ENCODE results near the gene MDH2.
"Not testable (repeated sequence)": the region's sequence is repeated elsewhere in the genome, so short reads cannot be mapped to it uniquely, and the experiment has no call there.

MDH2 gene

DNA sequence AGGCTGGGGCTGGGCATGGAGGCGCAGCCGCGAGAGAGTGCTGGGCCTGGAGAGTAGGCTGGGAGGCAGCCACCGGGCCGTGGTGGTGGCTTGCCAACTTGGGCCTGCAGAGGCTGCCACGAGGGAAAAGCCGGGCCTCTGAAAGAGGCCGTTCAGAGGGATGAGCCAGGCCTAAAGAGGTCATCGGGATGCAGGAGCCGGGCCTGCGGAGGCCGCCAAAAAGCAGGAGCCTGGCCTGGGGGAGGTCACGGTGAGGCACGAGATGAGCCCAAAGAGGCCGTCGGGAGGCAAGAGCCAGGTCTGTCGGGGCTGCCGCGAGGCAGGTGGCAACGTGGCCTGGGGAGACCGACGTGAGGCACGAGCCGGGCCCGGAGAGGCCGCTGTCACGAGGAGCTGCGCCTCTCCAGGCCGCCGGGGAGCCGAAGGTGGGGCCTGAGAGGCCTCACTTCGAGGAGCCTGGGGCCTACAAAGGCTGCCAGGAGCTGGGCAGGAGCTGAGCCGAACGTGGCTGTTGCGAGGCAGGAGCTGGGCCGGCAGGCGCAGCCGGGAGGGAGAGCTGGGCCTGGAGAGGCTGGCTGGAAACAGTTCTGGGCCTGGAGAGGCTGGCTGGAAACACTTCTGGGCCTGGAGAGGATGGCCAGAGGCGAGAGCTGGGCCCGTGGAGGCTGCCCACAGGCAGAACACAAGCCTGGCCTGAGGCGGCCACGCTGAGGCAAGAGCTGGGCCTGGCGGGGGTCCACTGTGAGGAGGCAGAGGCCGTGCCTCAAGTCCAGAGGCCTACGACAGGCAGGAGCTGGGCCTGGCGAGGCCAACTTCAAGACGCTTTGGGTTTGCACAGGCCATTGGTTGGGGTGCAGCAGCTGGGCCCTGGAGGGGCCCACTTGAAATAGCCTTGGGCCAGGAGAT is 24.6 kb downstream of the MDH2 start:
- no peak for DNase-seq

DNA sequence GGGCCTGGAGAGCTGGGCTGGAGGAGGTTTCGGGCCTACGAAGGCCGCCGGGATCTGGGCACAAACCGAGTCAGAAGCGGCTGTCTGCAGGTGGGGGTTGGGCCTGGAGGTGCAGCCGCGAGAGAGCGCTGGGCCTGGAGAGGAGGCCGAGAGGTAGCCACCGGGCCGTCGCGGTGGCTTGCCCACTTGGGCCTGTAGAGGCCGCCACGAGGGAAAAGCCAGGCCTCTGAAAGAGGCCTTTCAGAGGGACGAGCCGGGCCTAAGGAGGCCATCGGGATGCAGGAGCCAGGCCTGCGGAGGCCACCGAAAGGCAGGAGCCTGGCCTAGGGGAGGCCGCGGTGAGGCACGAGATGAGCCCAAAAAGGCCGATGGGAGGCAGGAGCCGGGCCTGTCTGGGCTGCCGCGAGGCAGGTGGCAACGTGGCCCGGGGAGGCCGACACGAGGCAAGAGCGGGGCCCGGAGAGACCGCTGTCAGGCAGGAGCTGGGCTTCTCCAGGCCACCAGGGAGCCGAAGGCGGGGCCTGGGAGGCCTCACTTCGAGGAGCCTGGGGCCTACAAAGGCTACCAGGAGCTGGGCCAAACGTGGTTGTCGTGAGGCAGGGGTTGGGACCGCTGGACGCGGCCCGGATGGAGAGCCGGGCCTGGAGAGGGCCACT is 25.6 kb downstream of the MDH2 start:
- DNase-seq = no peak

DNA sequence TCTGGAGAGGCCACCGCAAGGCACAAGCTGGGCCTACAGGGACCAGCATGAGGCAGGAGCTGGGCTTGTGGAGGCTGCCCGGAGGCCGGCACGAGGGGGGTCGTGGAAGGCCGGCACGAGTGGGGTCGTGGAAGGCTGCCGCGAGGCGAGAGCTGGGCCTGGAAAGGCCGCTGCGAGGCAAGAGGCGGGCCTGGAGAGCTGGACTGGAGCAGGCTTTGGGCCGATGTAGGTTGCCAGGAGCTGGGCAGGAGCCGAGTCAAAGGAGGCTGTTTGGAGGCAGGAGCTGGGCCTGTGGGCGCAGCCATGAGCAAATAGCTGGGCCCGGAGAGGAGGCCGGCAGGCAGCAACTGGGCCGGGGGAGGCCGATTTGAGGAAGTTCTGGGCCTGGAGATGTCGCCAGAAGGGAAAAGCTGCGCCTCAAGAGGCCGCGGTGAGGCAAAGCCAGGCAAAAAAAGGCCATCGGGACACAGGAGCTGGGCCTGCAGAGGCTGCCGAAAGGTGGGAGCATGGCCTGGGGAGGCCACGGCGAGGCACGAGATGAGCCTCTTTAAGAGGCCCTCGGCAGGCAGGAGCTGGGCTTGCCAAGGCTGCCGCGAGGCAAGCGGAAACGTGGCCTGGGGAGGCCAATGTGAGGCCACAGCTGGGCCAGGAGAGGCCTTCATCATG is 26.5 kb downstream of the MDH2 start:
- no peak for DNase-seq

DNA sequence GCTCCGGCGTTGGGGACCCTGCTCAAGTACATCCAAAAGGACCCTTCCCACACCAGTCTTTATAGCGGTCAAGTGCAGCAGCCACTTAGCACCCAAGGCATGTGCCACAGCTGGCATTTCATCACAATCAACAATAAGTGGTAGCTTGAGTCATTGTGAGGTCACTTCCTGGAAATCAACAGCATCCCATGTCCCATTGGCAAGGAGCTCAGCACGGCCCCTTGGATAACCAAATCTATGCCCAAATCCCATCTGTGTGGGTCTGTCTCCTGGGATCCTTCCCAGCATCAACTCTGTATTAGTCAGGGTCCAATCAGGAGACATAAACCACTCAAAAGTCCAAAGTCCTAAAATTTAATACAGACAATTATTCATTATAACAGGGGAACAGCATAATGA is 27.1 kb downstream of the MDH2 start:
- DNase-seq = no peak

DNA sequence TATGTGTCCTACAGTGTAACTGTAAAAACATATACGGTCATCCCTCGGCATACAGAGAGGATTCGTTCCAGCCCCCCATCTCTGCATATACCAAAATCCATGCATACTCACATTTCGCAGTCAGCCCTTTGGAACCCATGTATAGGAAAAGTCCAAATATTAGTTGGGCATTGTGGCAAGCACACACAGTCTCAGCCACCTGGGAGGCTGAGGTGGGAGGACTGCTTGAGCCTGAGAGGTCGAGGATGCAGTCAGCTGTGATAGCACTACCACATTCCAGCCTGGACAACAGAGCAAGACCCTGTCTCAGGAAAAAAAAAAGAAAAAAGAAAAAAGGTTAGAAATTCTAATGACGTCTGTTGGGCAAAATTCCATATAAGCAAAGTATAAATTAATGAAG is 29.1 kb downstream of the MDH2 start:
- DNase-seq = no peak

DNA sequence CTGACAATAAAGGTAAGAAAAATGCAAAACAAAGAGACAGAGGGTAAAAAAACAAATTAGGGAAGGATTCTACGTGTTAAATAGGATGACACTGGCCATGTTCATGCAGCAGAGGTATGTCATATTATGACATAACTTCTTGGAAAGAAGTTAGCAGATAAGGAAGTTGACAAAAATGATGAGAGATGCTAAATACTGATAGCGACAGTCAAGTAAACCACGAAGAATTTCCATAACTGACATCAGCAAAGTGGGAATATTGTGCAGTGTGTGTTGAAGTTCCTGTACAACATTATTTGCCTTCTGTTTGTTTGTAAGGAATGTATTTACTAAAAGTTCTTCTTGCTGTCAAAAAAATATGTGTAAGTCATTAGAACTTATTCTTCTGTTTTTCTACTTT is 29.5 kb downstream of the MDH2 start:
- DNase-seq = no peak

DNA sequence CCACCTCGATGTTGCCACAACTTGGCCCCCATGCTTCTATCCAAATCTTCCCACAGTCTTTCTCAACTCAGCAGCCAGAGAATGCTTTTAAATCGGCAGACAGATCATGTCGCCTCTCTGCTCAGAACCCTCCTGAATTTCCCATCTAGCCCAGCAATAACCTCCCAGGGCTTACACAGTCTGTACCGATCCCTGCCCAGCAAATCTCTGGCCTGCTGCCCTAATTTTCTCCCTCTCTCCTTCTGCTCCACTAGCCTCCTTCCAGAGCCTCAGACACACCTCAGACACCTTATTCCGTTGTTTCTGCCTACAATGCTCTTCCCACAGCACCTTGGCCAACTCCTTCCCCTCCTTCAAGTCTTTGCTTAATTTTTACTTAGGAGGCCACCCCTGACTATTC is 32.3 kb downstream of the MDH2 start:
- no peak for DNase-seq

DNA sequence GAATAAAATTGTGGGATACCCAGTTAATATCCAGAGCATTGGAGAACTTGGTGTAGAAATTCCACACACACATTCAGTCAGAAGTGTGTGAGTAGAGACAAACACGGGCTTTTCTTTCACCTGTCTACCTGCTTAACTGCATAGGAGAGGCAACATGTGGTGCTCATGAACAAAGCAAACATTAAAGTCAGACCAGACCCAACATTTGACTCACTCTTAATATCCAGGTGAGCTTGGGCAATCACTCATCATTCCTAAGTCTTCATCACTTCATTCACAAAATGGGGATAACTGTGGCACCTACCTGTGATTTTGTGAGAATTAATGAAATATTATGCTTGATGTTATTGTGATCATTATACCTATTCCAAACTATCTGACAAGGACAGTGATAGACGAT is 36.2 kb downstream of the MDH2 start:
- not testable (repeated sequence) for DNase-seq

DNA sequence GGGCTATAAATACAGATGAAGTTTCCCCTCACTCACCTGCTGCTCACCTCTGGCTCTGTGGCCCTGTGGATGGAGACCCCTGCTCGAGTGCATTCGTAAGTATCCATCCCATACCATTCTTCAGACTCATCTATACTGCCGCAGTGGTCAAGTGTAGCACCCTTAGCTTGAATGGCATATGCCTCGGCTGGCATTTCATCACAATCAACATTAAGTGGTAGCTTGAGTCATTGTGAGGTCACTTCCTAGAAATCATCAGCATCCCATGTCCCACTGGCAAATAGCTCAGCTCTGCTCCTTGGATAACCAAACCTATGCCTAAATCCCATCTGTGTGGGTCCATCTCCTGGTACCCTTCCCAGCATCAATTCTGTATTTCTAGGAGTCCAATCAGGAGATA is 38.2 kb downstream of the MDH2 start:
- DNase-seq = no peak

DNA sequence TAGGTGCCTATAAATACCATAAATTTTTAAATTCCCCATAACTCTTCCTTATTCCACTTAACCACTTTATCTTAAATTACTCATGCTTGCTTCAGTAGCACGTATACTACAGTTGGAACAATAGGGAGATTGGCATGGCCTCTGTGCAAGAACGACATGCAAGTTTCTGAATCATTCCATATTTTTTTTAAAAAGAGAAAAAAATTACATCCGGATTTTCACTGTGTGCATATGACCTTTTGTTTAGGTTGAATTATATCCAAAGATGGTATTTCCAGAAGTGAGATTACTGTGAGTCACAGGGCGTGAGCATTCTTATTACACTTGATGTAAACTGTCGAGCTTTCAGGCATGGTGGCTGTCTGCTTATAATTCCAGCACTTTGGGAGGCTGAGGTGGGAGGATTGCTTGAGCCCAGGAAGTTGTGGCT is 39.5 kb downstream of the MDH2 start:
- not testable (repeated sequence) for DNase-seq

DNA sequence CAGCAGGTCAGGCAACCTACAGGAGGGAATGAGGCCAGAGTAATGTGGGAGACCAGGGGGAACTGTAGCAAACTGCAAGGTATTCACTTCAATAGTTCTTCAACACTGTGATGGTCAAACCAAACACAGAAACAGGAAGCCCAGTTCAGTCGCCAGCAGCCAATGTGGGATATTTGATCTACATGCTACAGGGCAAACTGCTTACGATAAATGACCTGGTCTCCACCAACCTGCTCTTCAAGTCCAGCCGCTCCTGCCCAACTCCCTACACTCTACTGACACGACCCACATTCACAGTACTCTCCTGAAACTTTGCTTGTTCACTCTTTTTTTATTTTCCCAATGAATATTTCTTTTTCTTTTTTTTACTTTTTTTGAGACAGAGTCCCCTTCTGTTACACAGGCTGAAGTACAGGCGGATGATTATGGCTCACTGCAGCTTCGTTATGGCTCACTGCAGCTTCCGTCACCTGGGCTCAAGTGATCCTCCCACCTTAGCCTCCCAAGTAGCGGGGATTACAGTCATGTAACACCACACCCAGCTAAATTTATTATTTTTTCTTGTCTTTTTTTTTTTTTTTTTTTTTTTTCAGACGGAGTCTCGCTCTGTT is 42.1 kb downstream of the MDH2 start:
- no peak for DNase-seq

DNA sequence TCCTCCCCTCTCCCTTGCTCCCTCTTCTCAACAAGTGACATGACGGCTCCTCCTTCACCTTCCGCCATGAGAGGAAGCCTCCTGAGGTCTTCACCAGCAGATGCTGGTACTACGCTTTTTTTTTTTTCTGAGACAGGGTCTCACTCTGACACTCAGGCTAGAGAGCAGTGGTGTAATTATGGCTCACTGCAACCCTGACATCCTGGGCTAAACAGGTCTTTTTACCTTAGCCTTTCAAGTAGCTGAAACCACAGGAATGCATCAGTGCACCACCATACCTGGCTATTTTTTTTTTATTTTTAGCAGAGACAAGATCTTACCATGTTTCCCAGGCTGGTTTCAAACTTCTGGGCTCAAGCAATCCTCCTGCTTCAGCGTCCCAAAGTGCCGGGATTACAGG is 43.6 kb downstream of the MDH2 start:
- DNase-seq = no peak

DNA sequence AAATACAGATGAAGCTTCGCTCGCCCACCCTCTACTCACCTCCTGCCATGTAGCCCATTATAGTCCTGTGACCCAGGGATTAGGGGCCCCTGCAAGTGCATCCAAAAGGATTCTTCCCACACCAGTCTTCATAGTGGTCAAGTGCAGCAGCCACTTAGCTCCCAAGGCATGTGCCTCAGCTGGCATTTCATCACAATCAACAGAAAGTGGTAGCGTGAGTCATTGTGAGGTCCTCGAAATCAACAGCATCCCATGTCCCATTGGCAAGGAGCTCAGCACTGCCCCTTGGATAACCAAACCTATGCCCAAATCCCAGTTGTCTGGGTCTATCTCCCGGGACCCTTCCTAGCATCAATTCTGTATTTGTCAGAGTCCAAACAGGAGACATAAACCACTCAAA is 45.6 kb downstream of the MDH2 start:
- DNase-seq = not testable (repeated sequence)

DNA sequence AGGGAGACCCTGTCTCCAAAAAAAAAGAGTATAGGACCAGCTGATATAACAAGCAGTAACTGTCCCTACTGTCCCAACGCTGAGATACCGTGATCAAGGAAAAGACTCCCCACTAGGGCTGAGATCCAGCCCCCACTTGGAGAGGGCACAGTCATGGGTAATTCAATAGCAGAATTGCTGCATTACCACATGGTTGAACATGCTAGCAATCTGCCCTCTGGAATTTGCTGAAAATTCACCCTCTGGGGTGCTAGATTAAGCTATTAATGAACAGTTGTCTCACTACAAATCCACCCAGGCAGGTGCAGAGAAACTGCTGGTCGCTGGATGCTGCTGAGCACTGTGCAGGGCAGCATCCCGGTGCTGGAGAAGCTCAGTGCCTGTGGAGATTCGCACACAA is 46.4 kb downstream of the MDH2 start:
- not testable (repeated sequence) for DNase-seq

DNA sequence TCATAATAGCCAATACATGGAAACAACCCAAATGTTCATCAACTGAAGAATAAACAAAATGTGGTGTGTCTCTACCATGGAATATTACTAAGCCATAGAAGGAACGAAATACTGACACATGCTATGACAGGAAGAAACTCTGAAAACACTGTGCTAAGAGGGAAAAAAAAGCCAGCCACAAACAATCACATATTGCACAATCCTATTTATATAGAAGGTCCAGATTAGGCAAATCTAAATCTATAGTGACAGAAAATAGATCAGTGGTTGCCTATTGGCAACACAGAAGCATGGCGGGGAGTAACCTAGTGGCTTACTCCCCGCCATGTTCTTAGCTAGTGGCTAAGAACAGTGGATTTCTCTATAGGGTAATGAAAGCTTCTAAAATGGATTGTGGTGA is 48.0 kb downstream of the MDH2 start:
- no peak for DNase-seq

DNA sequence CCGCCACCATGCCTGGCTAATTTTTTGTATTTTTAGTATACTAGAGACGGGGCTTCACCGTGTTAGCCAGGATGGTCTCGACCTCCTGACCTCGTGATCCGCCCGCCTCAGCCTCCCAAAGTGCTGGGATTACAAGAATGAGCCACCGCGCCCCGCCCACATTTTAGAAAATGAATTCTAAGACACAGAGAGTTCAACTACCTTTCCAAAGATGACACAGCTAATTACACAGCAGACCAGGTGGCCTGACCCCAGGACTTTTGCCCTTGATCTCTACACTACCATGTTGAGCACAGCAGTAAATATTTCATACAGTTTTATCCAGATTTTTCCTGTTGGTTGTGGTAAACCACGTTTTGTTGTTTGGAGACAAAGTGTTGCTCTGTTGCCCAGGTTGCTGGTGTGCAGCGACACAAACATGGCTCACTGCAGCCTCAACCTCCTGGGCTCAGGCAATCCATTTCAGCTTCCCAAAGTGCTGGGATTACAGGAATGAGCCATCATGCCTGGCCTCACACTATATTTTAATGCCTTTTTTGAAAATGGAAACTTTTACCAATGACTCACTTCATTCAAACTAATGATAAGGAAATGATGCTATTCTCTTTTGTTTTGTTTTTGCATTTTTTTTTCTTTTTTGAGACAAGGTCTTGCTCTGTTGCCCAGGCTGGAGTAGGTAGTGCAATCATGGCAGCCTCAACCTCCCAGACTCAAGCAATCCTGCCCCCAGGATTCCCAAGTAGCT is 54.0 kb downstream of the MDH2 start:
- not testable (repeated sequence) for DNase-seq

DNA sequence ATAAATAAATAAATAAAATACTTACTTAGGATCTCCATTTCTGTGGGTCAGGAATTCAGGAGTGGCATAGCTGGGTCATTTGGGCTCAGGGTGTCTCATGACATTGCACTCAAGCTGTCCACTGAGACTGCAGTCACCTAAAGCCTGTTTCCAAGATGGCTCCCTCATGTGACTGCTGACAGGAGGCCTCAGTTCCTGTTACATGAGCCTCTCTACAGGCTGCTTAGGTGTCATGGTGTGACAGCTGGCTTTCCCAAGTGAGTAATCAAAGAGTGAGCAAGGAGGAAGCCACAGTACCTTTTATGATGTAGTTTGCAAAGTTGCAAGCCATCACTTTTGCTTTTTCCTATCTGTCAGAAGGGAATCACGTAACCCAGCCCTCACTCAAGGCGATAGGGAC is 55.9 kb downstream of the MDH2 start:
- not testable (repeated sequence) for DNase-seq

DNA sequence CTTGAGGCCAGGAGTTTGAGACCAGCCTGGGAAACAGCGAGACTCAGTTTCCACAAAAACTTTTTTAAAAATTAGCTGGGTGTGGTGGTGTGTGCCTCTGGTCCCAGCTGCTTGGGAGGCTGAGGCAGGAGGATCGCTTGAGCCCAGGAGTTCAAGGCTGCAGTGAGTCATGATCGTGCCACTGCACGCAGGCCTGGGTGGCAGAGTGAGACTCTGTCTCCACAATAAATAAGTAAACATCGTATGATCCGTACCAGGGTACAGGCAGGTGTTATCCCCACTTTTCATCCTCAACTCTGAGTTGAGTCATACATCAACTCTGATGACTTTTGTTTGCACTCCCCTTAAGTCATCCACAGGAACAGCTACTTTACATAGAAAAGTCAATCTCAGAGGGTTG is 58.2 kb downstream of the MDH2 start:
- not testable (repeated sequence) for DNase-seq

DNA sequence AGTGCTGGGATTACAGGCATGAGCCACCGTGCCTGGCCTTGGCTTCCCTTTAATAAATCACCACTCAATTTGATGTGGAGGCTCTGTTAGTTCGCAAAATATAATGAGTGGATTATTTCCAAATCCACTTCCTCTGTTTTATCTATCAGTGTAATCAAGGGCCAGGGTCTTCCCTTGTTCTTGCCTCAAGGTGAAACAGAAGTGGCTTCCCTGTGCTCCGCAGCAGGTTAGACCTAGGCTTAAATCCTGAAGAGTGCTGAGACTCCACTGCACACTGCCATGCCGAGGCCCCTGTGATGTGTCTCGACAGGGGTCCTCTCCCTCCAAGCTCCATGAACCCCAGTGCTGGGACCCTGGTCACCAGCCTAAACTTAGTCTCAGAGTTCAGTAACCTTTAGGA is 59.0 kb downstream of the MDH2 start:
- no peak for DNase-seq

DNA sequence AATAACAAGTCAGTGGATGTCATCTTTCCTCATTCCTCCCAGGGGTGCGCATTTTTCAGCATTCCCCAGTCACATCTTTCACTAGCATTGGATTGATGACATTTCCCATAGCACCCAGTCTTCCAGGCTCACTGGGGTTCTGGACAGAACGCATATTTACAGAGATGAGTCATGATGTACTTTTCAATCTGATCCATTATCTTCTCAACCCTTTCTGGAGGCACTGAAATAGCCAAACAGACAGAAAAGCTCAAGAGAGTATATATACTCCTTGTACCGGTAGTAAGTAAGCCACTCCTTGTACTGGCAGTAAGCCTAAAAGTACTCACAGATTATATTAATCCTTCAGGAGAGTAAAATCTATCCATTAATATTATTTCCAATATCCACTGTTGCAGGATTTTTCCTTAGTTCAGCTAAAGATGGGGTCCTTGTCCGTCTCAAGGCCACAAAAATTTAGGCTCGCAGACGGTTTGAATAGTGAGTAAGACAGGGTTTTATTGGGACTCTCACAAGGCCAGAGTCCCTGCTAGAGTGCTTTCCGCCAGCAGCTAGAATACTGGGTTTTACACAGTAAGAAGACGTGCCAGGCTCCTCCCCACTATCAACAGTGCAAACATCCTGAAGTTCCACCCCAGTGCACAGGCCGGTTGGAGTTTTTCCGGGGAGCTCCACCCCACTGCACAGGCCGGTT is 60.8 kb downstream of the MDH2 start:
- DNase-seq = no peak

DNA sequence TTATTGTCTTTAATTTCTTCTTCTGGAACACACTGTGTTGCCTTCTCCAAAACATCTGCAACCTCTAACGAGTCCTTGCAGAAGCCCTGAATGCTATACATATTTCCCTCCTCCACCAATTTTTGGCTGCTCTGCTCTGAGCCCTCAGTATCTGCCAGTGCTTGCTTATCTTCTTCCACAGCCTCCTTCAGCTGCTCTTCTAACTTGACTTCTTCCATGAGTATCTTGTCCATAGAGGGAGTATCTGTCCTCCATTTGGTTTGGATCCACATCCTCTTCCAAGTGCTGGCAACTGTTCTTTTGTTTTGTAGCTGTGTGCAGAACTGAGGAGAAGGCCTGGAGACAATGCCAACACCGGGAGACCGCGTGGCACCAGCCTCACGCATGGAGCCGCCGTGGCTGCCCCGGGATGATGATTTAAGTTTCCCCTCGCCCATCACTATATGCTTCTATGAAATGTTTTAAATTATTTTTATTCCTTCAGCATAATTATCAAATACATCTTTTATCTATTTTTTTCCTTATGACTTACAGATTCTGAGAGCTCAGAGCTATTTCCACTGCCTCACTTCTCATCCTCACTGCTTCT is 65.2 kb downstream of the MDH2 start:
- DNase-seq = not testable (repeated sequence)

DNA sequence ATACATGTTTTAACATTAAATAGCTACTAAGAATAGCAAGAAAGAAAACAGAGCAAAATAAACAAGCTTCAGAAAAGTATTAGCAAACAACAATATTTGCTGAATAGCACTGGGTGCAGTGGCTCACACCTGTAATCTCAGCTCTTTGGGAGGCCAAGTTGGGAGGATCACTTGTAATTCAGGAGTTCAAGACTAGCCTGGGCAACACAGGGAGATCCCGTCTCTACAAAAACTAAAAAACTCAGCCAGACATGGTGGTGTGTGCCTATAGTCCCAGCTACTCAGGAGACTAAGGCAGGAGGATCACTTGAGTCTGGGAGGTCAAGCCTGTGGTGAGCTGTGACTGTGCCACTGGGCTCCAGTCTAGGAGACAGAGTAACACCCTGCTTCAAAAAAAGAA is 66.8 kb downstream of the MDH2 start:
- DNase-seq = not testable (repeated sequence)

Measured in activated T-cell treated with anti-CD3 and anti-CD28 coated beads, Interleukin-2, amount 50 U/mL, for 1 hour (primary cell).